Karpas-422 (cell line): ENCODE data around the gene EDARADD. TPM values are rescaled to one million over a fixed set of nuclear protein-coding genes. Genes with fewer than 3 reads are reported as not detected.
A peak's percentile ranks its signal among the peaks of the same experiment; 100 is the strongest.

ENCODE experiments used
- DNase-seq: peaks from one replicate; pipeline ENCODE4 v3.0.0-alpha.2; 2015
- H2AFZ ChIP-seq: fragments of 200-600 bp; sonication (generic); 2 replicates; pipeline ENCODE4 v1.6.1; 2014; ENCODE audit warnings: antibody characterized with exemption, low read length, mixed read lengths
- H3K27ac ChIP-seq: fragments of 200-600 bp; sonication (generic); 2 replicates; pipeline ENCODE4 v1.5.1; 2014; ENCODE audit warnings: mild to moderate bottlenecking, low read length, moderate library complexity
- H3K27me3 ChIP-seq: fragments of 200-600 bp; sonication (generic); 2 replicates; pipeline ENCODE4 v1.6.1; 2014; ENCODE audit warnings: low read length, mixed read lengths
- H3K36me3 ChIP-seq: fragments of 200-600 bp; sonication (generic); 2 replicates; pipeline ENCODE4 v1.6.1; 2014; ENCODE audit warnings: low read length, mixed read lengths; ENCODE audit not compliant: insufficient read depth
- H3K4me1 ChIP-seq: fragments of 200-600 bp; sonication (generic); 2 replicates; pipeline ENCODE4 v1.6.1; 2014; ENCODE audit warnings: mild to moderate bottlenecking, low read length, mixed read lengths
- H3K4me2 ChIP-seq: fragments of 200-600 bp; sonication (generic); 2 replicates; pipeline ENCODE4 v1.6.1; 2014; ENCODE audit warnings: low read length, low read depth, mild to moderate bottlenecking; ENCODE audit not compliant: poor library complexity, severe bottlenecking
- H3K4me3 ChIP-seq: fragments of 200-600 bp; sonication (generic); 2 replicates; pipeline ENCODE4 v1.5.1; 2014; ENCODE audit warnings: mild to moderate bottlenecking, antibody characterized with exemption, low read length, mixed read lengths
- H3K79me2 ChIP-seq: fragments of 200-600 bp; sonication (generic); 2 replicates; pipeline ENCODE4 v1.6.1; 2014; ENCODE audit warnings: mild to moderate bottlenecking, low read length, mixed read lengths
- H3K9ac ChIP-seq: fragments of 200-600 bp; sonication (generic); 2 replicates; pipeline ENCODE4 v1.6.0; 2014; ENCODE audit warnings: low read length
- H3K9me2 ChIP-seq: fragments of 200-600 bp; sonication (generic), shearing (Covaris generic); replicated peaks from 2 replicates; pipeline ENCODE4 v1.6.0; 2014; ENCODE audit warnings: mild to moderate bottlenecking, low read length, moderate library complexity; ENCODE audit not compliant: insufficient read depth
- H3K9me3 ChIP-seq: fragments of 300-700, 200-600 bp; sonication (generic); 2 replicates; pipeline ENCODE4 v1.6.1; 2014; ENCODE audit warnings: low read length, mixed read lengths
- H4K20me1 ChIP-seq: fragments of 200-600 bp; sonication (generic); 2 replicates; pipeline ENCODE4 v1.6.1; 2014; ENCODE audit warnings: mild to moderate bottlenecking, antibody characterized with exemption, low read length, low read depth; ENCODE audit not compliant: insufficient read depth
- total RNA-seq: library from RNA; depleted of rRNA; stranded (reverse); fragments of >200 nt; shearing (Covaris generic); gene quantifications from 2 replicates; pipeline ENCODE4 v1.2.3, GENCODE V29; 2014; ENCODE audit warnings: low replicate concordance

EDARADD gene
- total RNA-seq, 1 experiment from 2014 or later = not detected

DNA sequence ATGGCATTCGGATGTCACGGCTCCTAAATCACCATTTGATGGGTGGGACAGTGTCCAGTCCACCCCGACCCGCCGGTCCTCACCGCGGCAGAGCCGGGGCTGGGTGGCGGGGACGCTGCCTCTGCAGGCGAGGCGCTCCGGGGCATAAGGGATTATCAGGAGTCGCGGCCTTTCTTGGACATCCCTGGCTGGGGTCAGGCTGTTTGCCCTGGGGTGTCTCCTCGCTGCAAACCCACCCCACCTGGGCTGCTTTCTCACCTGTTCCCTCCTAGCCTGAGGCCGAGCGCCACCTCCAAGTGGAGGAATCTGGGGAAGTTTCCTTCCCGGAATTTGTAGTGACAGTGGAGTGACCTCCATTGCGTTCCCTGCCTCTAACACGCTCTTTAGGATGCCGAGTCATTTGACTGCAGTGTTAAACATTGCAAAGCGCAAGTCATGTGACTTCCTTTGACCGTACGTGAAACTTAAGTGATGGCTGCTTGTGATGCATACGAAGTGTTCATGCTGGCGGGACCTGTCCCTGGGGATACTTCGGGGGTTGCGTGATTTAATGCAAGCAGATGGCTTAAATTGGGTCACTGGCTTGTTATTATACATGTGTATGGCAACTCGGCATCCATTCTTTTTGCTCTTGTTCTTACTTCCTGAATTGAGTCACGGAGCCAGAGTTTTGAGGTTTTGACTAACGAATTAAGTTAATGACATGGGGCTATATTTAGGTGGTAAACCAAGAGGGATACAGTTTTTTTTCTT is 130.2 kb downstream of the EDARADD start:
- no peak overlapping the region for H3K27ac ChIP-seq
- H3K4me3 ChIP-seq = peak overlapping the region; percentile 73
- no peaks in the 10 kb centered on the region for H3K79me2 ChIP-seq

DNA sequence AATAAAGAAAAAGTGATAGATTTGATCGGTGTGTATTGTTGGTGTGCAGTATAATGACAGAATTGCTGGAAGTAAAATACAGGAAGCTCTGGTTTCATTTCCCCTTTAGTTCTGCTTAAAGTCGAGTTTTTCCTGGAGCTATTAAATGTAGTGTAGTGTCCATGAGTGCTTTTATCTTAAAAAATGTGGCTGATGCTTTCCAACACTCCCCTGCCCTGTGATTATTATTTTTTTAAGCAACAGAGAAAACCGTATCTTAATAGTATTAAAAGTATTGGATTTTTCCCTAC is 130.8 kb downstream of the EDARADD start:
- Histone ChIP-seq H3K4me1 (peaks cover 16% of the 10 kb centered on the region), H3K9ac (peak overlapping the region; percentile 70), H2AFZ (peak overlapping the region; percentile 89), H4K20me1 (no peaks in the 10 kb centered on the region), H3K79me2 (no peaks in the 10 kb centered on the region), H3K36me3 (no peaks in the 10 kb centered on the region), H3K27me3 (no peaks in the 10 kb centered on the region), H3K9me3 (no peaks in the 10 kb centered on the region), H3K27ac (no peak overlapping the region), H3K4me3 (peak overlapping the region; percentile 73), H3K4me2 (peak overlapping the region; percentile 85), H3K9me2 (no peaks in the 10 kb centered on the region)
- DNase-seq = peak; percentile 67

More for the DNA sequence above, 130.2 kb downstream of the EDARADD start:
- no peaks in the 10 kb centered on the region for H3K27me3 ChIP-seq
- H3K4me1 ChIP-seq = peaks cover 16% of the 10 kb centered on the region
- H3K9ac ChIP-seq = peak overlapping the region; percentile 70
- H2AFZ ChIP-seq = peak overlapping the region; percentile 89
- no peaks in the 10 kb centered on the region for H3K9me3 ChIP-seq
- peak overlapping the region; percentile 85 for H3K4me2 ChIP-seq
- no peaks in the 10 kb centered on the region for H3K9me2 ChIP-seq
- no peaks in the 10 kb centered on the region for H4K20me1 ChIP-seq
- peak; percentile 74 for DNase-seq
- H3K36me3 ChIP-seq = no peaks in the 10 kb centered on the region

DNA sequence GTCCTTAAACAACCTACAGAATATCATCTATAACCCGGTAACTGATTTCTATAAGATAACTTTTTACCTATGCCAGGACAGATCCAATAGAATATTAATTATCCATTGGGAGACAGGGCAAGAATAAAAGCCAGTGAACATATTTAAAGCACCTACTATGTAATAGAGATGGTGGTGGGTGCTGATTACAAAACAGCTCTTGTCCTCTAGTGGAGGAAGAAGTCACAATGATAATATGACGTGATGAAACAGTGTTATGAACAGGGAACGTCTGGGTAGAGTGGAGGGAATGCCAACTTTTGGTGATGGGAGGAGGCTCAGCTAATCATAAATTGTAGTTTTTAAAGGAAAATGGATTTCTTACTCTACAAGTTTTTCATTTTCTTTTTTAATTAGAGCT is 132.0 kb downstream of the EDARADD start:
- H3K4me3 ChIP-seq = no peak overlapping the region
- H3K9me2 ChIP-seq = no peaks in the 10 kb centered on the region
- no peaks in the 10 kb centered on the region for H3K79me2 ChIP-seq
- no peak overlapping the region for H3K9ac ChIP-seq
- H4K20me1 ChIP-seq = no peaks in the 10 kb centered on the region
- H3K9me3 ChIP-seq = no peaks in the 10 kb centered on the region
- H3K4me2 ChIP-seq = no peak overlapping the region
- H2AFZ ChIP-seq = no peak overlapping the region
- no peaks in the 10 kb centered on the region for H3K36me3 ChIP-seq
- peaks cover 20% of the 10 kb centered on the region for H3K4me1 ChIP-seq
- DNase-seq = no peak
- no peak overlapping the region for H3K27ac ChIP-seq
- no peaks in the 10 kb centered on the region for H3K27me3 ChIP-seq

DNA sequence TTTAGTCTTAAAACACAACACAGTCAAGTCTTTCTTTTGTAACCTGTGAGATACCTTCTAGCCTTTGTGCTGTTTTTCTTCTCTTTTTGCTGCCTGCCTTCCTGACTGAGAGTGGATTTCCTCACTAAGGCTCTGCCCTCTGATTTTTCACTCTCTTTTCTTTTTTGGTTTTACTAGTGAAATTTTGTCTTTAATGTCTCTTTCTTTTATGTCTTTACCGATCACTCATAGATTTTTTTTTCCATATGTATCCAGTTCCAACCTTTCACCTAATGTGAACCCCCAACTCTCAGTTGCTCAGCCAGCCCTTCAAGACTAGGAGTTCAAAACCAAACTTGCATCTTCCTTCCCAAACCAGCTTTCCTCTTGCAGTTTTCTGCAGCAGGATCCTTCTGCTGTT is 136.2 kb downstream of the EDARADD start:
- no peaks in the 10 kb centered on the region for H3K27me3 ChIP-seq
- H2AFZ ChIP-seq = no peak overlapping the region
- H3K27ac ChIP-seq = no peak overlapping the region
- H3K4me3 ChIP-seq = no peak overlapping the region
- H3K4me1 ChIP-seq = peaks cover 12% of the 10 kb centered on the region
- no peak overlapping the region for H3K4me2 ChIP-seq
- no peaks in the 10 kb centered on the region for H3K9me3 ChIP-seq
- no peaks in the 10 kb centered on the region for H3K36me3 ChIP-seq
- H3K9ac ChIP-seq = no peak overlapping the region
- DNase-seq = no peak
- no peaks in the 10 kb centered on the region for H3K79me2 ChIP-seq
- no peaks in the 10 kb centered on the region for H3K9me2 ChIP-seq
- H4K20me1 ChIP-seq = no peaks in the 10 kb centered on the region

DNA sequence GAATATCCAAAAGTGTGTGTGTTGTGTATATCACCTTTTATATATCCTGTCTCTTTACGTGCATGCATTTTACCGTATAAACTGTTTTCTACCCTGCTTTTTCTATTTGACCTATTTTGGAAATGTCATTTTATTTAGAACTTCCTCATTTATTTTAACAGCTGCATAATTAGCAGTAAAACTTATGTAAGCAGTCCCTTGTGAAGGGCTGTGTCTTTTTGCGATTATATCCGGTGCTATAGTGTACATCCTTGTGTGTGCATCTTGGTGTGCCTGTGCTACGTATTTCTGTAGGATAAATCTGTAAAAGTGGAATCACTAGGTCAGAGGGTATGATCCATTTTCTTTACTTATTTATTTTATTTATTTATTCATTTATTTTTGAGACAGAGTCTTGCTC is 136.9 kb downstream of the EDARADD start:
- Histone ChIP-seq H2AFZ (no peak overlapping the region), H3K4me2 (peak overlapping the region; percentile 11), H3K27ac (no peak overlapping the region), H4K20me1 (no peaks in the 10 kb centered on the region), H3K9me3 (no peaks in the 10 kb centered on the region), H3K79me2 (no peaks in the 10 kb centered on the region), H3K4me3 (no peak overlapping the region), H3K9me2 (no peaks in the 10 kb centered on the region), H3K9ac (no peak overlapping the region), H3K27me3 (no peaks in the 10 kb centered on the region), H3K4me1 (peaks cover 12% of the 10 kb centered on the region), H3K36me3 (no peaks in the 10 kb centered on the region)
- DNase-seq = no peak

DNA sequence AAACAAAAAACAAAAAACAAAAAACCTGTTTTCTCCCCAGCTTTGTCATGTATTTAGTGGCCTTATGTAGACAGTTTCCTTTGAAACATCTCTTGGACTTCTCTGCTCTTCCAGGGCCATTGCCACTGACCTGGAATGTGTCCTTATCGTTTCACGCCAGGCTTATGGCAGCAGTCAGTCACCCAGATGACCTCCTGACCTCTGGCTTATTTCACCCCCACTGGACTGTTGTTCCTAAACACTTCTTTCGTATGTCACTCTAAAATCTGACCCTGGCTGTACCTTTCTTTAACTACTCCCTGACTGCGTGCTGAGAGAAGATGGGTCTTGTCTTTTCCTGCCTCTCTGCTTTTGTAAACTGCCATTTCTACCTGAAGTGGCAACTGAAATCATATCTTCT is 138.8 kb downstream of the EDARADD start:
- Histone ChIP-seq H3K79me2 (no peaks in the 10 kb centered on the region), H3K9me2 (no peaks in the 10 kb centered on the region), H3K4me1 (peaks cover 12% of the 10 kb centered on the region), H3K36me3 (no peaks in the 10 kb centered on the region), H3K4me3 (no peak overlapping the region), H3K27ac (no peak overlapping the region), H3K27me3 (no peaks in the 10 kb centered on the region), H3K4me2 (no peak overlapping the region), H3K9me3 (no peaks in the 10 kb centered on the region), H3K9ac (no peak overlapping the region), H2AFZ (no peak overlapping the region), H4K20me1 (no peaks in the 10 kb centered on the region)
- no peak for DNase-seq

DNA sequence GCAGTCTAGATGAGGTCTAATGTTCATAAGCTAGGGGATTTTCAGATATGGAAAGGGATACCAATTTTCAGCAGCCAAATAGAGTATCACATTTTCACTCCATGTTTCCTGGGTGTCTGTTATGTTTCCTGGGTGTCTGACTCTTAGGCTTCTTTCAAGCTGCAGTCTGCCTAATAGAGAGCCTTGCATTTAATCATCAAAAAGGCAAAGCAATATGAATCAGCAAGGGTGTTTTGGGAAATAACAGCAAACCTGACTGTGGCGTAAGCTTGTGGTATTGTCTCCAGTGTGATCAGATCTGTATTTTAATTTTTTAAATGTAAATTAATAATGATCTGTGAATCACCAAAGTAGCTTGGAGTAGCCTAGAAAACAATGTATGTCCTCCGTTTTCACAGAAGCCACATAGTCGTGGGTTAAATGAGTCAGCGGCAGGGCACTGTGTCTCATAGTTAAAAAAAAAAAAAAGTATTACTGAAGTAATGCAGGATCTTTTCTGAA is 140.1 kb downstream of the EDARADD start:
- Histone ChIP-seq H2AFZ (no peak overlapping the region), H3K4me2 (no peak overlapping the region), H3K9me2 (no peaks in the 10 kb centered on the region), H3K79me2 (no peaks in the 10 kb centered on the region), H3K36me3 (no peaks in the 10 kb centered on the region), H3K27ac (no peak overlapping the region), H3K4me3 (no peak overlapping the region), H3K9ac (no peak overlapping the region), H3K9me3 (no peaks in the 10 kb centered on the region), H3K4me1 (peaks cover 12% of the 10 kb centered on the region), H4K20me1 (no peaks in the 10 kb centered on the region), H3K27me3 (no peaks in the 10 kb centered on the region)
- DNase-seq = no peak
